ENCODE results near the gene ACSF2.
"Not testable (repeated sequence)": the region's sequence is repeated elsewhere in the genome, so short reads cannot be mapped to it uniquely, and the experiment has no call there.

ACSF2 gene

DNA sequence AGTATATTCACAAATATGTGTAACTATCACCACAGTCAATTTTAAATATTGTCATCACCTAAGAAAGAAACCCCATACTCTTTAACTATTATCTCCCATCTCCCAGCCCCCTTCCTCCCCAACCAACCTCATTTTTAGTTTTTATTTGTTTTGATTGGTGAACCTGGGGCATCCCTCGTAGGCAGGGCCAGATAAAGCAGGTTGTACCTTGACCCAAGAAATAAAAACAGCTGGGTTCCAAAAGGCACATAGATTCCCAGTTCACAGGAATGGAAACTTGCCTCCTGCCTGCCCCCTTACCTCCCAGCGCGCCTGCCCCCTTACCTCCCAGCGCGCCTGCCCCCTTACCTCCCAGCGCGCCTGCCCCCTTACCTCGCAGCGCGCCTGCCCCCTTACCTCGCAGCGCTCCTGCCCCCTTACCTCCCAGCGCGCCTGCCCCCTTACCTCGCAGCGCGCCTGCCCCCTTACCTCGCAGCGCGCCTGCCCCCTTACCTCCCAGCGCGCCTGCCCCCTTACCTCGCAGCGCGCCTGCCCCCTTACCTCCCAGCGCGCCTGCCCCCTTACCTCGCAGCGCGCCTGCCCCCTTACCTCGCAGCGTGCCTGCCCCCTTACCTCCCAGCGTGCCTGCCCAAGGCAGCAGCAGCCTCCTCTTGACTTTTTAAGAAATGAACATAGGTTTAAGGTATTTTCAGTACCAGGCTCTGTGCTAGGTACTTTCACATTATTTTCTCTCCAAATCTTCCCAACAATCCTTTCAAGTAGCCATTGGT is 49.9 kb downstream of the ACSF2 start:
- ATAC-seq, result not testable (repeated sequence)

DNA sequence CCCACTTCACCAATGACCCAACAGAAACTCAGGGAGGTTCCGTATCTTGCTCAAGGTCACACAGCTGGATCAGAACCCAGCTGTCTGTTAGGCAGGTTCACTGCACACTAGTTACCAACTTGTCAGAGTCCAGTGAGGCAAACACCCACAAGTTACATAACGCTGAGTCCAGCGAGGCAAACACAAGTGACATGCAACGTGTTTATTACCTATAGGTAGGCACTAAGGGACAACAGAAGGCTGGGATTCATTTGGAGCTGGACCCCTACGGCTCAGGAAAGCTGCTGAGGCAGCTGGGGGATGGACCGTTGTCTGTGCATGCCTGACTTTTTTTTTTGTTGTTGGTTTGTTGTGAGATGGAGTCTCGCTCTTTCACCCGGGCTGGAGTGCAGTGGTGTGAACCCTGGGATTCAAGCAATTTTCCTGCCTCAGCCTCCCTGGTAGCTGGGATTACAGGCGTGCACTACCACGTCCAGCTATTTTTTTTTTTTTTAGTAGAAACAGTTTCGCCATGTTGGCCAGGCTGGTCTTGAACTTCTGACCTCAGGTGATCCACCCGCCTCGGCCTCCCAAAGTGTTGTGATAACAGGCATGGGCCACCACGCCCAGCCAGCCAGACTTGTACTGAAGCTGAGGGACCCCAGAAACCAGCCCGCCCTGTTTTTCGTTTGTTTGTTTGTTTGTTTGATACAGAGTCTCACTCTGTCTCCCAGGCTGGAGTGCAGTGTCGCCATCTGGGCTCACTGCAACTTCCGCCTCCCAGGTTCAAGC is 50.7 kb downstream of the ACSF2 start:
- TF ChIP-seq PPARA (CRISPR knock-in tag; IDR thresholded peaks at IDR 0.05; ENCODE audit: borderline replicate concordance) (no peak), ZFP30 (CRISPR knock-in tag; IDR thresholded peaks at IDR 0.05) (no peak), ESRRG (CRISPR knock-in tag; IDR thresholded peaks at IDR 0.05) (no peak), ZC3H10 (CRISPR knock-in tag; IDR thresholded peaks at IDR 0.05) (no peak), GLIS3 (CRISPR knock-in tag; IDR thresholded peaks at IDR 0.05) (no peak), SNAI2 (CRISPR knock-in tag; IDR thresholded peaks at IDR 0.05) (no peak), RARB (CRISPR knock-in tag; IDR thresholded peaks at IDR 0.05) (no peak), ISL1 (CRISPR knock-in tag; IDR thresholded peaks at IDR 0.05) (no peak), ZNF8 (CRISPR knock-in tag; IDR thresholded peaks at IDR 0.05) (no peak), OSR1 (CRISPR knock-in tag; IDR thresholded peaks at IDR 0.05) (no peak), ZFP3 (CRISPR knock-in tag; IDR thresholded peaks at IDR 0.05) (no peak)
- TF ChIP-seq, protein P1, sequence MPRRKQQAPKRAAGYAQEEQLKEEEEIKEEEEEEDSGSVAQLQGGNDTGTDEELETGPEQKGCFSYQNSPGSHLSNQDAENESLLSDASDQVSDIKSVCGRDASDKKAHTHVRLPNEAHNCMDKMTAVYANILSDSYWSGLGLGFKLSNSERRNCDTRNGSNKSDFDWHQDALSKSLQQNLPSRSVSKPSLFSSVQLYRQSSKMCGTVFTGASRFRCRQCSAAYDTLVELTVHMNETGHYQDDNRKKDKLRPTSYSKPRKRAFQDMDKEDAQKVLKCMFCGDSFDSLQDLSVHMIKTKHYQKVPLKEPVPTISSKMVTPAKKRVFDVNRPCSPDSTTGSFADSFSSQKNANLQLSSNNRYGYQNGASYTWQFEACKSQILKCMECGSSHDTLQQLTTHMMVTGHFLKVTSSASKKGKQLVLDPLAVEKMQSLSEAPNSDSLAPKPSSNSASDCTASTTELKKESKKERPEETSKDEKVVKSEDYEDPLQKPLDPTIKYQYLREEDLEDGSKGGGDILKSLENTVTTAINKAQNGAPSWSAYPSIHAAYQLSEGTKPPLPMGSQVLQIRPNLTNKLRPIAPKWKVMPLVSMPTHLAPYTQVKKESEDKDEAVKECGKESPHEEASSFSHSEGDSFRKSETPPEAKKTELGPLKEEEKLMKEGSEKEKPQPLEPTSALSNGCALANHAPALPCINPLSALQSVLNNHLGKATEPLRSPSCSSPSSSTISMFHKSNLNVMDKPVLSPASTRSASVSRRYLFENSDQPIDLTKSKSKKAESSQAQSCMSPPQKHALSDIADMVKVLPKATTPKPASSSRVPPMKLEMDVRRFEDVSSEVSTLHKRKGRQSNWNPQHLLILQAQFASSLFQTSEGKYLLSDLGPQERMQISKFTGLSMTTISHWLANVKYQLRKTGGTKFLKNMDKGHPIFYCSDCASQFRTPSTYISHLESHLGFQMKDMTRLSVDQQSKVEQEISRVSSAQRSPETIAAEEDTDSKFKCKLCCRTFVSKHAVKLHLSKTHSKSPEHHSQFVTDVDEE (CRISPR knock-in tag; IDR thresholded peaks at IDR 0.05), result no peak
- TF ChIP-seq, protein P2, sequence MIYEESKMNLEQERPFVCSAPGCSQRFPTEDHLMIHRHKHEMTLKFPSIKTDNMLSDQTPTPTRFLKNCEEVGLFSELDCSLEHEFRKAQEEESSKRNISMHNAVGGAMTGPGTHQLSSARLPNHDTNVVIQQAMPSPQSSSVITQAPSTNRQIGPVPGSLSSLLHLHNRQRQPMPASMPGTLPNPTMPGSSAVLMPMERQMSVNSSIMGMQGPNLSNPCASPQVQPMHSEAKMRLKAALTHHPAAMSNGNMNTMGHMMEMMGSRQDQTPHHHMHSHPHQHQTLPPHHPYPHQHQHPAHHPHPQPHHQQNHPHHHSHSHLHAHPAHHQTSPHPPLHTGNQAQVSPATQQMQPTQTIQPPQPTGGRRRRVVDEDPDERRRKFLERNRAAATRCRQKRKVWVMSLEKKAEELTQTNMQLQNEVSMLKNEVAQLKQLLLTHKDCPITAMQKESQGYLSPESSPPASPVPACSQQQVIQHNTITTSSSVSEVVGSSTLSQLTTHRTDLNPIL (CRISPR knock-in tag; IDR thresholded peaks at IDR 0.05; ENCODE audit: low read depth), result no peak
- TF ChIP-seq, protein P3, sequence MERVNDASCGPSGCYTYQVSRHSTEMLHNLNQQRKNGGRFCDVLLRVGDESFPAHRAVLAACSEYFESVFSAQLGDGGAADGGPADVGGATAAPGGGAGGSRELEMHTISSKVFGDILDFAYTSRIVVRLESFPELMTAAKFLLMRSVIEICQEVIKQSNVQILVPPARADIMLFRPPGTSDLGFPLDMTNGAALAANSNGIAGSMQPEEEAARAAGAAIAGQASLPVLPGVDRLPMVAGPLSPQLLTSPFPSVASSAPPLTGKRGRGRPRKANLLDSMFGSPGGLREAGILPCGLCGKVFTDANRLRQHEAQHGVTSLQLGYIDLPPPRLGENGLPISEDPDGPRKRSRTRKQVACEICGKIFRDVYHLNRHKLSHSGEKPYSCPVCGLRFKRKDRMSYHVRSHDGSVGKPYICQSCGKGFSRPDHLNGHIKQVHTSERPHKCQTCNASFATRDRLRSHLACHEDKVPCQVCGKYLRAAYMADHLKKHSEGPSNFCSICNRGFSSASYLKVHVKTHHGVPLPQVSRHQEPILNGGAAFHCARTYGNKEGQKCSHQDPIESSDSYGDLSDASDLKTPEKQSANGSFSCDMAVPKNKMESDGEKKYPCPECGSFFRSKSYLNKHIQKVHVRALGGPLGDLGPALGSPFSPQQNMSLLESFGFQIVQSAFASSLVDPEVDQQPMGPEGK (CRISPR knock-in tag; IDR thresholded peaks at IDR 0.05; ENCODE audit: borderline replicate concordance), result no peak
- no peak for ATAC-seq

DNA sequence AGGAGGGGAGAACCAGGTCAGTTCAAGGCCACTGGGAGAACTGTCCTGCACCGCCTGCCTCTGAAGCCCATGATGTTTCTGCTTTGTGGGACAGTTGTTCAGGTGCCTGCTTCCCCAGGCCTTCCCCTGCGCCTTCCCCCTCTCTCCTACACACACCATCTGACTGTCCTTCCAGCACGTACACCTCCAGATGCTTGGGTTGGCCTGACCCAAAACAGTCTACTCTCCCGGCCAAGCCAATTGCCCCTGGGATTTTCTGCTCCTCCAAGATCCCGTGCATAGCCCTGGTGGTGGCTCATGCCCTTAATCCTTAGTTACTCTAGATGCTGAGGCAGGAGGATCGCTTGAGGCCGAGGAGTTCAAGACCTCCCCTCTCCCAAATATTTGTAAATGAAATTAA is 52.0 kb downstream of the ACSF2 start:
- no peak for ATAC-seq
- TF ChIP-seq, protein P4, sequence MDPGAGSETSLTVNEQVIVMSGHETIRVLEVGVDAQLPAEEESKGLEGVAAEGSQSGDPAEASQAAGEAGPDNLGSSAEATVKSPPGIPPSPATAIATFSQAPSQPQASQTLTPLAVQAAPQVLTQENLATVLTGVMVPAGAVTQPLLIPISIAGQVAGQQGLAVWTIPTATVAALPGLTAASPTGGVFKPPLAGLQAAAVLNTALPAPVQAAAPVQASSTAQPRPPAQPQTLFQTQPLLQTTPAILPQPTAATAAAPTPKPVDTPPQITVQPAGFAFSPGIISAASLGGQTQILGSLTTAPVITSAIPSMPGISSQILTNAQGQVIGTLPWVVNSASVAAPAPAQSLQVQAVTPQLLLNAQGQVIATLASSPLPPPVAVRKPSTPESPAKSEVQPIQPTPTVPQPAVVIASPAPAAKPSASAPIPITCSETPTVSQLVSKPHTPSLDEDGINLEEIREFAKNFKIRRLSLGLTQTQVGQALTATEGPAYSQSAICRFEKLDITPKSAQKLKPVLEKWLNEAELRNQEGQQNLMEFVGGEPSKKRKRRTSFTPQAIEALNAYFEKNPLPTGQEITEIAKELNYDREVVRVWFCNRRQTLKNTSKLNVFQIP (CRISPR knock-in tag; IDR thresholded peaks at IDR 0.05; ENCODE audit: borderline replicate concordance, low read depth), result no peak
- TF ChIP-seq OSR1 (CRISPR knock-in tag; IDR thresholded peaks at IDR 0.05), result no peak

DNA sequence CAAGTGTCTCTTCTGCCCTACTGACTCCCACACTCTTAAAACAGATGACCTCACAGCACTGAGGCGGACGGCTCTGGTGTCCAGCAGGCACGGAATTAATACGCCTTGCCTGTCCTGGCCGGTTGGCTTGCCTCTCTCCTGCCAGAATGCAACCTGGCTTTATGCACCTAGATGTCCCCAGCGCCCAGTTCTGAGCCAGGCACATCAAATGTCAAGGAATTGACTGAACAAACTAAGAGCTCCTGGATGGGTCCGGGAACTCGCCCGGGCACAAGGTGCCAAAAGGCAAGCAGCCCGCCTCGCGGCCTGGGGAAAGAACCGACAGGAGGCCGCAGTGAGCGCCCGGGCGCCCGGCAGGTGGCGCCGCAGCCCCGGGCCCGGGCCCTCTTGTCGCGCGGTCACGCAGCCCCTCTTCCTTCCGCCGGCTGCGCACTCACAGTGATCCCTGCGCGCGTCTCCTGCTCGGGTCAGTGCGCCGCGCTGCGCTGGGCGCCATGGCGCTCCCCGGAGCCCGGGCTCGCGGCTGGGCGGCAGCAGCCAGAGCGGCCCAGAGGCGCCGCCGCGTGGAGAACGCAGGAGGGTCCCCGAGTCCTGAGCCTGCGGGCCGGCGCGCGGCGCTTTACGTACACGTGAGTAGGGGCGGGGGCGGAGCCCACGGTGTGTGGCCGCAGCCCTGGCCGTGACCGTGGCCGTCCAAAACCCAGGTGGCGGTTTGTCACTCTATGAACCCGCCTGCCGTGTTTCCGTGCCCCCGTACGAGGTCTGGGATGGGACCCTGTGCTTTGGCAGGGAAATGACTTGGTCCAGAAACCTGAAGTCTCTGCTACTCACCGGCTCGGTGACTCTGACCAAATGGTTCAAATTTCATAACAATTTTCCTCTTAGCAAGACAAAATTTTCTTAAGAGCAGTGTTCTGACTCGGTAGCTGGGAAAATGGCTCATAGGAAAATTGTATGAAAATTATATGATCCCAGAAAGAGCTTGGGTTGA is 52.7 kb downstream of the ACSF2 start, which contains the start of gene RSAD1:
TSS of gene RSAD1 (plus strand) at position 470 of the 991 bp plus-strand sequence. CDS start at position 495, 25 bp downstream.
- ATAC-seq, result peak; percentile 88
- peak; percentile 45; the same call in 1 of the 2 replicates for TF ChIP-seq ZC3H10 (CRISPR knock-in tag; IDR thresholded peaks at IDR 0.05)
- TF ChIP-seq ZFP30 (CRISPR knock-in tag; IDR thresholded peaks at IDR 0.05), result 0 out of 2 replicates have a peak, but pooled peaks have one; percentile 23
- no peak for TF ChIP-seq ZNF8 (CRISPR knock-in tag; IDR thresholded peaks at IDR 0.05)
- TF ChIP-seq ISL1 (CRISPR knock-in tag; IDR thresholded peaks at IDR 0.05), result no peak
- peak; percentile 91; the same call in 1 of the 2 replicates for TF ChIP-seq CSDC2 (CRISPR knock-in tag; IDR thresholded peaks at IDR 0.05)
- TF ChIP-seq BACH2 (CRISPR knock-in tag; IDR thresholded peaks at IDR 0.05; ENCODE audit: borderline replicate concordance), result 0 out of 2 replicates have a peak, but pooled peaks have one; percentile 32
- TF ChIP-seq ZFP3 (CRISPR knock-in tag; IDR thresholded peaks at IDR 0.05), result peak; percentile 84; the same call in 1 of the 2 replicates
- peak; percentile 68; the same call in 1 of the 2 replicates for TF ChIP-seq GLIS3 (CRISPR knock-in tag; IDR thresholded peaks at IDR 0.05)
- peak; percentile 73; the same call in 1 of the 2 replicates for TF ChIP-seq SNAI2 (CRISPR knock-in tag; IDR thresholded peaks at IDR 0.05)
- TF ChIP-seq, protein P1 (CRISPR knock-in tag; IDR thresholded peaks at IDR 0.05), result peak; percentile 93; the same call in 1 of the 2 replicates
- no peak for TF ChIP-seq OSR1 (CRISPR knock-in tag; IDR thresholded peaks at IDR 0.05)

Measured in SK-N-SH treated with all-trans-retinoic acid at 6 μM for 48 hours (cell line).